ENCODE measurements around the gene CPEB4. TPM values are rescaled to one million over a fixed set of nuclear protein-coding genes. Genes with fewer than 3 reads are reported as not detected.

The CPEB4 gene
- total RNA-seq, 1 experiment from 2014 or later: 15.4 TPM

DNA sequence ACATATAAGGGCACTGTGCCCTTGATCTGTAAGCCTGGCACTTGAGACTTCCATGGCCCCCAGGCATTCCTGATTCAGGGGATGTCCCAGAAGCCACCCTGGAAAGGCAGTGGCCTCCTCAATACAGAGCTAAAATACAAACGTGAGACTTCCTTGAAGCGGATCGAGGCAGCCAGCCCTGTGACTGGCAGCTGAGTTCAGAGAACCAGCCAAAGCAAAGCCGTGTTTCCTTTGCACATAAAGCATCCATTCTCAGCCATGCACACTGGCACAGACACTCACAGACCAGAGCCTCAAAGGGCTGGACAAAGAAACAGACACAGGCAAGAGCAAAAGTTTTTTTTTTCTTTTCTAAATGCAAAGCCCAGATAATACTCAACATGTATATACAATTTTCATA, 18.8 kb upstream of the CPEB4 start:
- no peak for TF ChIP-seq EZH2 (IDR thresholded peaks at IDR 0.05; ENCODE audit: low read depth)
- BruUV-seq (replicated peaks): no TSS peak

DNA sequence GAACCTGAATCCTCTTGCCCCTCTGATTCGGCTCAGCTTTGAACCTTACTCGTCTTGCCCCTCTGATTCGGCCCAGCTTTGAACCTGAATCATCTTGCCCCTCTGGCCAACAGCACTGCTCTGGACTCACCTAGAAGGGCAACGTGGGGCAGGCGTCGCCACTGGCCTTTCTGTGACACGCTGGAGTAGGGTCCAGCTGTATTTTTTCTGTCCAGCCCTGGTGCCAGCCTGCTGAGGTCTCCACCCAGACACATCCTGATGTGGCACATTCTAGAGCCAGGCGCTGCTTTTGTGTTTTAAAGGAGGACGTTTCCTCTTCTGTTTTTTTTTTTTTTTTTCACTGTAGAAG, 15.2 kb upstream of the CPEB4 start:
- intact Hi-C loops (cut with micrococcal nuclease; ENCODE audit: unreplicated experiment): no loop called here
- no peaks in the 10 kb centered on the region for H3K36me3 ChIP-seq (ENCODE audit: low read depth)
- POLR2A ChIA-PET (ENCODE audit: unreplicated experiment): no interaction called here

More for the DNA sequence above, 18.8 kb upstream of the CPEB4 start:
- Histone ChIP-seq H3K27ac (peak overlapping the region; percentile 84), H3K4me2 (peak overlapping the region; percentile 65), H3K4me1 (replicated peaks; ENCODE audit: insufficient read depth) (peaks cover 61% of the 10 kb centered on the region), H3F3A (ENCODE audit: insufficient read depth, low read depth) (peaks cover 30% of the 10 kb centered on the region), H3K79me2 (ENCODE audit: low read depth) (no peaks in the 10 kb centered on the region), H3K27me3 (ENCODE audit: insufficient read depth, low read depth) (no peaks in the 10 kb centered on the region), H3K4me3 (peak overlapping the region; percentile 35; the same call in 1 of the 2 replicates), H4K20me1 (ENCODE audit: insufficient read depth) (no peaks in the 10 kb centered on the region), H2AFZ (no peak overlapping the region; the same call in 1 of the 2 replicates), H3K36me3 (ENCODE audit: low read depth) (no peaks in the 10 kb centered on the region), H3K9me3 (ENCODE audit: insufficient read depth, low read depth) (no peaks in the 10 kb centered on the region), H3K9me2 (ENCODE audit: insufficient read depth) (no peaks in the 10 kb centered on the region)
- no peak for DNase-seq
- POLR2A ChIA-PET (ENCODE audit: unreplicated experiment): interaction anchor here (0.7 kb wide), 1 partner anchor 52 kb away, joined by 3 read pairs; no protein-coding TSS in a partner anchor
- intact Hi-C loops (cut with micrococcal nuclease; ENCODE audit: unreplicated experiment): loop anchor here (2.0 to 5.0 kb wide), 2 partner anchors 75 to 122 kb away; no protein-coding TSS in a partner anchor
- CTCF ChIA-PET: interaction anchor here (1.2 kb wide), 1 partner anchor 21 kb away, joined by 3 read pairs; no protein-coding TSS in a partner anchor

DNA sequence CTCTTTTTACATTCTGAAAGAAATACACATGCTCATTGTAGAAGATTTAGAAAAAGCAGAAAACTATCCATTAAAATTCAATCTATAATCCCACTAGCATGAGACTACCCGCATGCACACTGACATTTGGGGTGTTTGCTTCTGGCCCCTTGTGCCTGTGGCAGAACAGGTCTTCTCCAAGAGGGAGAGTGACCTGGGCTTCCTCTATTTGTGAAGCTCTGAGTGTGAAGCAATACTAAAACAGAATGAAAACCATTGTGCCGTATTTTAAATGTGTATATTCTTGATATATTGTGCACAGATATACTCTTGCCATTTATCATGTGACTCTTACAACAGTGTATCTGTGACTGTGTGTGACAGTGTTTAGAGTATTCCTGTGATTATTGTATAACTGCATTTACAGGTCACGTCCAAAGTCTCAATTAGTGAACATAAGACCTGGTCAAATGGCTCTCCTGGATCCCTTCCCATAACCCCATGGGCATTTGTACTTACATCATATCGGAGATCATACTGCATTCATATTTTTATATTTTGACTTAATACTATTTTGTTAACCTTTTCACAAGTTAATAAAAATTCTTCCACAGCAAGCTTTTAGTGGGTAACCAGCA, 14.7 kb upstream of the CPEB4 start:
- Histone ChIP-seq H3K9me2 (ENCODE audit: insufficient read depth) (no peaks in the 10 kb centered on the region), H3K4me3 (no peak overlapping the region), H3K36me3 (ENCODE audit: low read depth) (no peaks in the 10 kb centered on the region), H3K79me2 (ENCODE audit: low read depth) (no peaks in the 10 kb centered on the region), H3K9me3 (ENCODE audit: insufficient read depth, low read depth) (no peaks in the 10 kb centered on the region), H2AFZ (no peak overlapping the region), H3K27ac (no peak overlapping the region), H4K20me1 (ENCODE audit: insufficient read depth) (no peaks in the 10 kb centered on the region), H3K27me3 (ENCODE audit: insufficient read depth, low read depth) (no peaks in the 10 kb centered on the region), H3K4me2 (no peak overlapping the region), H3F3A (ENCODE audit: insufficient read depth, low read depth) (peaks cover 16% of the 10 kb centered on the region), H3K4me1 (replicated peaks; ENCODE audit: insufficient read depth) (peaks cover 39% of the 10 kb centered on the region)
- DNase-seq: no peak
- POLR2A ChIA-PET (ENCODE audit: unreplicated experiment): no interaction called here
- CTCF ChIA-PET: no interaction called here
- BruUV-seq (replicated peaks): no TSS peak
- no peak for TF ChIP-seq EZH2 (IDR thresholded peaks at IDR 0.05; ENCODE audit: low read depth)
- TF ChIP-seq, protein P1, sequence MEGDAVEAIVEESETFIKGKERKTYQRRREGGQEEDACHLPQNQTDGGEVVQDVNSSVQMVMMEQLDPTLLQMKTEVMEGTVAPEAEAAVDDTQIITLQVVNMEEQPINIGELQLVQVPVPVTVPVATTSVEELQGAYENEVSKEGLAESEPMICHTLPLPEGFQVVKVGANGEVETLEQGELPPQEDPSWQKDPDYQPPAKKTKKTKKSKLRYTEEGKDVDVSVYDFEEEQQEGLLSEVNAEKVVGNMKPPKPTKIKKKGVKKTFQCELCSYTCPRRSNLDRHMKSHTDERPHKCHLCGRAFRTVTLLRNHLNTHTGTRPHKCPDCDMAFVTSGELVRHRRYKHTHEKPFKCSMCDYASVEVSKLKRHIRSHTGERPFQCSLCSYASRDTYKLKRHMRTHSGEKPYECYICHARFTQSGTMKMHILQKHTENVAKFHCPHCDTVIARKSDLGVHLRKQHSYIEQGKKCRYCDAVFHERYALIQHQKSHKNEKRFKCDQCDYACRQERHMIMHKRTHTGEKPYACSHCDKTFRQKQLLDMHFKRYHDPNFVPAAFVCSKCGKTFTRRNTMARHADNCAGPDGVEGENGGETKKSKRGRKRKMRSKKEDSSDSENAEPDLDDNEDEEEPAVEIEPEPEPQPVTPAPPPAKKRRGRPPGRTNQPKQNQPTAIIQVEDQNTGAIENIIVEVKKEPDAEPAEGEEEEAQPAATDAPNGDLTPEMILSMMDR (conservative IDR thresholded peaks at IDR 0.05): no peak
- intact Hi-C loops (cut with micrococcal nuclease; ENCODE audit: unreplicated experiment): no loop called here

More for the DNA sequence above, 15.2 kb upstream of the CPEB4 start:
- Histone ChIP-seq H3K9me2 (ENCODE audit: insufficient read depth) (no peaks in the 10 kb centered on the region), H4K20me1 (ENCODE audit: insufficient read depth) (no peaks in the 10 kb centered on the region), H2AFZ (no peak overlapping the region), H3K9me3 (ENCODE audit: insufficient read depth, low read depth) (no peaks in the 10 kb centered on the region), H3K4me1 (replicated peaks; ENCODE audit: insufficient read depth) (peaks cover 43% of the 10 kb centered on the region), H3K79me2 (ENCODE audit: low read depth) (no peaks in the 10 kb centered on the region), H3K4me3 (no peak overlapping the region), H3K27me3 (ENCODE audit: insufficient read depth, low read depth) (no peaks in the 10 kb centered on the region), H3K4me2 (no peak overlapping the region), H3F3A (ENCODE audit: insufficient read depth, low read depth) (peaks cover 21% of the 10 kb centered on the region), H3K27ac (no peak overlapping the region)
- no TSS peak for BruUV-seq (replicated peaks)
- DNase-seq: no peak
- TF ChIP-seq EZH2 (IDR thresholded peaks at IDR 0.05; ENCODE audit: low read depth): no peak
- TF ChIP-seq, protein P1 (conservative IDR thresholded peaks at IDR 0.05): no peak
- CTCF ChIA-PET: no interaction called here

All from PC-9 (cell line).